Muscle of back (tissue), 11 donors: ENCODE results near the gene KCNG4. TPM values are rescaled to one million over a fixed set of nuclear protein-coding genes. Genes with fewer than 3 reads are reported as not detected.

ENCODE experiments used
- DNase-seq, 3 donors: peaks; one replicate each; pipeline versions ENCODE4 v3.0.0 to v3.0.0-alpha.2; 2013
- polyA plus RNA-seq, 10 donors: library from polyadenylated mRNA; unstranded; fragments of 120-200 nt; gene quantifications; one replicate each; pipeline ENCODE4 v1.2.1, GENCODE V29; 2013; ENCODE audit not compliant: insufficient read length in 10 of 10

The KCNG4 gene
- polyA plus RNA-seq, 10 donors = 0.05 to 0.08 (median 0.05) TPM; not detected in 7

DNA sequence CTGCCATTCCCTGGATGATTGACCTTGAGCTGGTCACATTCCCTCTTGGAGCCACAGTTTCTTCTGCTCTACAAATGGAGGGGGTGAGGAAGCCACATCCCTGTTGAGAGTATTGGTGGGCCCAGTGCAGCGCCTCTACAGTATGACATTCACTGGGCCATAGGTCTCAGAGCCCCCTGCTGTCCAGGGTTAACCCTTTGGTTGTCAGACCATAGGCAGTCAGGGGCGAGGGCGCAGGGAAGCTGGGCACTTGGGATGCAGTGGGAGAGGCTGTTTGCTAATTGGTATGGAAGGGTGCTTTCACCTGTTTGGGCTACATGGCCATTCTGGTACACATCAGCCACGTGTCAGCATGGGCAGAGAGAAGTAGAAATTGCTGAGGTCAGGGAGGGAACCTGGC is 27.6 kb upstream of the KCNG4 start:
- DNase-seq = no peak

DNA sequence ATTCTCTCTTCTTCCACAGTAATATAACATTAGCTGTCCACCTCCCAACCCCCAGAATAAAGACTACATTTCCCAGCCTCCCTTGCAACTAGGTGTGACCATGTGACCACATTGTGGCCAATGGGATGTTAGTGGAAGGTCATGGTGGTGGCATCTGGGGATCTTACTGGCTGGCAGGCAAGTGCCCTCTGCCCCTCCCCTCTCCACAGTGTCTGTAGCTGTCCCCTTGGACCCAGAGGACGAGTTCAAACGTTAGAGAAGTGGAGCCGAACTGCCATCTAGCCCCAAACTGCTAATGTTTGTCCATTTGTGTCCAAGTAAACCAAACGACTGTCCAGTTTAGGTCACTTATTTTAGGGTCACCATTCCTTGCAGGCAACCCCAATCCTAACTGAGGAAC is 26.6 kb upstream of the KCNG4 start:
- DNase-seq = peak in 2 of 3 donors; percentile 11 to 56

DNA sequence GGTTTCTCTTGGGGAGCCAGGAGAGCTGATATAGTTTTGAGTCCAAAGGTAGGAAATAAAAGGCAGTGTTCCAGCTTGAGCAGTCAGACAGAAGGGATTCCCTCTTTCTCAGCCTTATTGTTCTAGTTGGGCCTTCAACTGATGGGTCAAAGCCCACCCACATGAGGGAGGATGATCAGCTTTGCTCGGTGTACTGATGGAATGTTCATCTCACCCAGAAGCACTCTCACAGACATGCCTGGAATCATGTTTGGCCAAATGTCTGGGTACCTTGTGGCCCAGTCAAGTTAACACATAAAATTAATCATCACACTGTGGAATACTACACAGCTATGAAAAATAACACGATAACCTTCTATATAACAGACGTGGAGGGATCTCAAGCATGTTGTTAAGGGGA is 23.1 kb upstream of the KCNG4 start:
- DNase-seq = no peak

DNA sequence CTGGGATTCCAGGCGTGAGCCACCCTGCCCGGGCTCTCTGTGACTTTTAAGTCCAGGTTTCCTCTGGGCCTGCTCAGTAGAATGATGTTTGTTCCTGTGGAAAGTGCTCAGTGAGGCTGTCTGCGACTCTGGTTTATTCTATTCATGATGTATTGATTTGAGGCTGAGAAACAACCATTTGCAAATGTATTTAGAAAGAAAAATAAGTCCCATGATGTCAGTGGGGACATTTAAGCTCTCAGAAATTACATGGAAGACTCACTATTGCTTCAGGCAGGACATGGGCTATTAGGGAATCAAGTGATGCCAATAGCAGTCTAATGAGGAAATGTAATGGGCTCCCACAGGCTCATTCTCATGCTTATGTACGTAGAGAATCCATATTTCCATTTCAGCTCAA is 22.2 kb upstream of the KCNG4 start:
- no peak for DNase-seq

DNA sequence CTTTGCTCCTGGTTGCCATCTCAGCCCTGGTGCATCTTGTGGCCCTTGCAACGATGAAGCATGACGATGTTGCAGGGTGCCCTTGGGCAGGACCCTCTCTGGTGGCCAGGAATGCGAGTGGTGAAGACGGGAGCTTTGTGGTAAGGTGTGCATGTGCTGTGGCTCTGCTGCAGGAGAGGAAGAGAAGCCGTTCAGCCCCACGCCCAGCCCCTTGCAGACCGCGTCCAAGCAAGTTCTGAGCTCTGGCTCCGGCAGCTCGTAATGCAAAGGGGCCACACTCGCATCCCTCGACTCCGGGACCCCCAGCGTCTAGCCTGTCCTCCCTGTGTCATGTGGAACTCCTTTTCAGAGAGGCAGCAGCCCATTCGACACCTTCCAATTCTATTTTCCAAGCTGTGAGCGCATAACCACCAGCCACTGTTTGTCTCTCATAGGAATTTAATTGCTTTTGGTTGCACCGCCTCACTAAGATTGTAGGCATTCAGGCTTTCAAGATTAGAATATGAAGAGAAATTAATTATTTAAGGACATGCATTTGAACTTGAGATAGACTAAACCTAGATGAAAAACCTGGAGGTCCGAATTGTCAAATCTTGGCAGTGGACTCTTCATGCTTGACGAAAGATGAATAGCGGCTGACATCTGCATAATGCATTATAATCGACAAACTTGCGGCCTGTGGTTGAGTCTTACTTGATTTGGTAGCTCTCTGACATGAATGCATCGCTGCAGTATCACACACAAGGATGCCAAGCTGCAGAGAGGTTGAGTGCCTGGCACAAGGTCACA is 21.1 kb upstream of the KCNG4 start:
- no peak for DNase-seq

DNA sequence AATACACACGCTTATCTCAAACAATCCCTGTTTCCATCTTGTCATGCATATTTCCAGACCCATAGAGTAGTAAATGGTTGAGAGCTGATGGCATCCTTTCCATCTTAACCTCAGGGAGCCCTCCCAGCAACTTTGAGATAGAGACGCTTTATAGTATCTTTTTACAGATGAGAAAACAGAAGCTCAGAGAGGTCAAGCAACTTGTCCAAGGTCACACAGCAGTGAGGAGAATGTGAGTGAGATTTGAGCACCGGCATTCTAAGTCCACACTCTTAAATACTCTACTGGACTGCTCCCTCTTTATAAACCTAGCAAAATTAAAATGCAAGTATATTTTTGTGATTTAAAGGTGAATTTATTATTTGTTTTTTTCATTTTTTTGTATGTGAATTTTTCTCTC is 19.9 kb upstream of the KCNG4 start:
- DNase-seq = no peak

DNA sequence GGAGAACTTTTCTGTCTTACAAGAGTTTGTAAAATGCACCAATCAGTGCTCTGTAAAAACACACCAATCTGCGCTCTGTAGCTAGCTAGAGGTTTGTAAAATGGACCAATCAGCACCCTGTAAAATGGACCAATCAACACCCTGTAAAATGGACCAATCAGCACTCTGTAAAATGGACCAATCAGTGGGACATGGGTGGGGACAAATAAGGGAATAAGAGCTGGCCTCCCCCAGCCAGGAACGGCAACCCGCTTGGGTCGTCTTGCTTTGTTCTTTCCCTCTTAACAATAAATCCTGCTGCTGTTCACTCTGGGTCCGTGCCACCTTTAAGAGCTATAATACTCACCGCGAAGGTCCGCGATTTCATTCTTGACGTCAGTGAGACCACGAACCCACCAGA is 18.5 kb upstream of the KCNG4 start:
- DNase-seq = no peak

DNA sequence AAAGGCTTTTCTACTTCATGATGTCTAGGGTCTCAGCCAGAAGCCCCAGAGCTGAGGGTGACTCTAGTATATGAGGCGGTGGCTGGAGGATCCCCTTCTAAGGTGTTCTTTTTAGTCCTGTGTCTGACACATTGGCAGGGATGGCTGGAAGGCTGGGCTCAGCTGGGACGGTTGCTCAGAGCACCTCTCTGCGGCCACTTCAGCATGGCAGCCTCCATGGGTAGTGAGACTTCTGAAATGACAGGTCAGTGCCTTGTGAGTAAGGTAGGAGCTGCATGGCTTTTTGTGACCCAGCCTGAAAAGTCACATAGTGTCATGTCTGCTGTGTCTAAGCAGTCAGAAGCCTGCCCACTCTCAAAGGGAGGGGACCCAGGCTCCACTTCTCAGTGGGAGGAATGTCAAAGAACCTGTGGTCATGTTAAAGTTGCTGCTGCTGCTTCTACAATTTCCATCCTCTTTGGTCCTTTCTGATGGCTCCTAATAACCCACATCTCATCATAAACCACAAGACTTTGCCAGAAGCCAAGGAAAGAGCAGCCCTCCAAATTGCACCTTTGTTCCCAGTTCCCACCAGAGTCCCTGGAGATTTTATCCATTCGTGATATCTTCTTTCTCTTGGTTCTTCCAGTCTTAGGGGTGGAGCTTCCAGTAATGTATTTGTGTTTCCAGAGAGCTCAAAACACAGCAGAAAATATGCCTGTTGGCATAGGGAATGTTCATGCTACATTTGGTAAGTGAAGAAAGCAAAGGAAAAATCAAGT is 15.4 kb upstream of the KCNG4 start:
- no peak for DNase-seq

DNA sequence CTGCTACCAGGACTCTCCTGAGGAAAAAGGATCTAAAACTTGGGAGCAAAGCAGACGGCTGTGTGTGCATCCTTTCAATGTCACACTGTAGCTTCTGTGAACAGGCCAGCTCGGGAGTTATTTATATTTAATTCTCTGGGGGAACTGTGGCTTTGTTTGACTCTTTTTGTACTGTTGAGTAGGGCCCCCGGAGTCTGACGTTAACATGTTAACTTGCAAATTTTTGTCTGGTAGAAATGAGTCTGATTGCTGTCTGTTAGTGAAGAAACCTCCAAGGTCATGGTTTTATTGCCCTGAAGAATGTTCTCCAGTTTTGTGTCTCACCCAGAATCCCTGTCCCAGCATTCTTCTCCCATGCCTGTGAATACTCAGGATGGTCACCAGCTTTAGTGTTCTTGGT is 14.2 kb upstream of the KCNG4 start:
- no peak for DNase-seq

DNA sequence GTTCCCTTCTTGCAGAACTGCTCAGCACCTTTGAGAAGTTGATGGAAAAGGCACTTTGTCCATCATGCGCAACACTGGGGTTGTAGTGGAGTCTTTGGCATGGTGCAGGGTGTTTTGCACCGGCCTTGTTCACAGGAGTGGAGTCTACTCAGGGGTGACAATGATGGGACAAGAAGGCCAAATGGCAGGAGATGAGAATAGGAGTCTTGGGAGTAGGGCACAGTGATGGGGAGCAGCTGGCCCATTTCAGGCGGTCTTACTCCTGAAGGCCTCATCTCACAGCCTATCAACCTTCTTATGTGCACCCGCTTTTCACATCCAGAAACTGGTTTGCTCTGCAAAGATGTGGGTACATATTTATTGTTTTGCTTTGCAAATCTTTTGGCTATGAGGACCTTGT is 13.4 kb upstream of the KCNG4 start:
- DNase-seq = no peak

DNA sequence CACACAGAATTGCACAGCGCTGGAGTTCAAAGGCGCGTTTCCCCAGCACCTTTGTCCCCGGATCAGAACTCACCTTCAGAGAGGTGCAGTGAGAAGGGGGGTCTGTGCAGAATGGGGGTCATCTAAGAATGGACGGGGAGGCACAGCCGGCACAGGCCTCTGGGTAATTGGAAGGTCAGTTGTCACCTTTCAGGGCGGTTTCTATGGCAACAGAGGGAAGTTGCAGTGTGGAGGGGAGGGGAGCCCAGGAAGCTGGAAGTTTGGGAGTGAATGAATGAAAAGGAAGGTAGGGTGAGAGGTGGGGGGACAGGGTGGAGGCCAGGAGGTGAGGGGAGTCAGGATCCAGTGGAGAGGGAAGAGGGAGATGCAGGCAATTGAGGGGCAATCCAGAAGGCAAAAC is 12.4 kb upstream of the KCNG4 start:
- no peak for DNase-seq

DNA sequence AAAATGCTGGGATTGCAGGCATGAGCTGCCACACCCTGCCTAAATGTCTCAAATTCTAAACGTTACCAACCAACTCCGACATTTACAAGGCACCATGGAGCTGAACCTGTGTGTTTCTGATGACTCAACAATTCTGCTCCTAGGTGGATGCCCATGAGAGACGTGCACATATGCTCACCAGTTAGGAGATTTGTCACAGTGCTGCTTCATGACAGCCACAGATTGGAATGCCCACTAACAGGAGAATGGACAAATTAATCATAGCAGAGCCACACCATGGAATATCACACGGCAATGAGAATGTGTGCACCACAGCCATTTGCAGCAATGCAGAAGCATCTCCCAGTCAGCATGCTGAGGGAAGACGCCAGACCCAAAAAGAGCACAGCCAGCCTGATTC is 8.0 kb upstream of the KCNG4 start:
- no peak for DNase-seq

DNA sequence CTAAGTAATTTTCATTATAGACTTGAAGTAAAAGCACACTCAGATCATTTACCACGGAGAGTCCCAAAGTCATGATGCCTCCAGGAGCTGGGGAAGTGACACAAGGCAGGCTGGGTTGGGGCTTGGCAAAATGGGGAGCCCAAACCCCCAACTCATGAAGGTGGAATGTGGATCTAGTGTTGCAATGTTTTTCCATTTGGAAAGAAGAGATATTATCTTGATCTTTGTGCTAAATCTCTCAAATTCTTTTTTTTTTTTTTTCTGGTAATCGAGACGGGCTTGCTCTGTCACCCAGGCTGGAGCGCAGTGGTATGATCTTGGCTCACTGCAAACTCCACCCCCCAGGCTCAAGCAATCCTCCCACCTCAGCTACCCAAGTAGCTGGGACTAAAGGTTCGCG is 7.5 kb upstream of the KCNG4 start:
- DNase-seq = no peak

DNA sequence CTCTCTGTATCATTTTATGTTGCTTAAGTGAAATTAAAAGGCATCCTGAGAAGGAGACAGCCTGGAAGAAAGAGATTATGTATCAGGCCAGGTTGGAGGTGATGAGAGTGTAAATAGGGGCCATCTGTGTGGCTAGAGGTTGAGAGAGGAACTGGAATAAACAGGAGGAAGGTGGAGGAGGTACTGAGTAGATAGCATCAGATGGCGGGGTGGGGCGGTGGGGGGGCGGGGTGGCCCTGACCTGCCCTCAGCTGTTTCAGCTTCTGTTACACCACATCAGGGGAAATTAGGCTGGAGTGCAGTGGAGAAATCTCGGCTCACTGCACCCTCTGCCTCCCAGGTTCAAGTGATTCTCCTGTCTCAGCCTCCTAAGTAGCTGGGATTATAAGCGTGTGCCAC is 6.9 kb upstream of the KCNG4 start:
- DNase-seq = no peak

DNA sequence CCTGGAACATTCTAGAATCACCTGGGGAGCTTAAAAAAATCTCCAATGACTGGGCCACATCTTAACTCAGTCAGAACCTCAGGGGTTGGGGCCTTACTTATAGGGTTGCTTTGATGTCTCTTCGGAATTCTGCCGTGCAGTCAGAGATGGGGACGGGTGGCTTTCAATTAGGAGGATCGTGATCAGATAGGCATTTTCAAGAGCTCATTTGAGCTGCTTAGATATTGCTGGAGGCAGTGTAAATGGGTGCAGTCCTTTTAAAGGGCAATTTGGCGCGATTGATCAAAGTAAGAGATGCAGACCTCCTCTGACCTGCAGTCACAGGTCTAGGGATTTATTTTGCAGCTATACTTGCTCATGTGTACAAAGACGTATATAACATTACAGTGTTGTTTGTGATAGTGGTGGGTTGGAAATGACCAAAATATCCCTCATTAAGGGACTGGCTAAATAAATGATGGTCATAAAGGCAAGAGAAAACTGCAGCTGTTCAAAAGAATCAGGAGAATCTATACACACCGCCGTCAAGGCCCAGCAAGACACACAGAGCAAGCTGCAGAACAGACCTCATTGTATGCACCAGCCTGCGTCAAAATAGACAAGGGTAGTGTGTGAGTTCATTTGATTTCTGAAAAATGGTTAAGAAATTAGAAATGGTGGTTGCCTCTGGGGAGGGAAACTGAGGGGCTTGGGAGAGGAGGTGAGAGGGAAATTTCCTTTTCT is 6.3 kb upstream of the KCNG4 start:
- DNase-seq = no peak

DNA sequence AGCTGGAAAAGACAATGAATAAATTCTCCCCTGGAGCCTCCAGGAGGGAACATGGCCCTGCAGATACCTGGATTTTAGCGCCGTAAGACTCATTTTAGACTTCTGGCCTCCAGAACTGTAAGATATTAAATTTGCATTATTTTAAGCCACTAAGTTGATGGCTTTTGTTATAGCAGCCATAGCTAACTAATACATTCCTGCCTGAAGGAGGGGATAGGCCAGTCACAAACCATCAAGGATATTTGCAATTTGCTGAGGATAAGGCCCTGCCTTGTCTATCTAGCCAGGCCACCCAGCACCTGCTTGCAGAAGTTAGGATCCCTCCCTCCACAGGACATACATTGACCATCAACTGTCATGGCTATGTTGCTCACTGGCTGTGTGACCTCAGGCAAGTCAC is 4.9 kb upstream of the KCNG4 start:
- no peak for DNase-seq

DNA sequence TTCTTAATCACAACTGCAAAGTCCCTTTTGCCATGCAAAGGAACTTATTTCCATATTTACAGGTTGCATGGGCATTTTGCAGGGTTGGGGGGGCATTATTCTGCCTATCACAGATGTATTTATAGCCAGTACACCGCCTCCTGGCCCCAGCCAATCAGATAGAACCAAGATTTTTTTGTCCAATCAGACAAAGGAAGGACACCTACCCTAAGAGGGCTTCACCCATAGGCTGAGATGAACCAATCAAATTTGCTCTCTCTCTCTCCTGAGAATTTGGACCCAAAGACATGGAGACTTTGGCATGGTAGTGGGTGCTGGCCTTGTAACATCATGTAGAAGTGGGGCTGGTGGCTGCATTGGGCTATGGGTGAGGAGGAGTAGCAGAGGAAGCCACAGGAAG is 3.9 kb upstream of the KCNG4 start:
- DNase-seq = no peak

DNA sequence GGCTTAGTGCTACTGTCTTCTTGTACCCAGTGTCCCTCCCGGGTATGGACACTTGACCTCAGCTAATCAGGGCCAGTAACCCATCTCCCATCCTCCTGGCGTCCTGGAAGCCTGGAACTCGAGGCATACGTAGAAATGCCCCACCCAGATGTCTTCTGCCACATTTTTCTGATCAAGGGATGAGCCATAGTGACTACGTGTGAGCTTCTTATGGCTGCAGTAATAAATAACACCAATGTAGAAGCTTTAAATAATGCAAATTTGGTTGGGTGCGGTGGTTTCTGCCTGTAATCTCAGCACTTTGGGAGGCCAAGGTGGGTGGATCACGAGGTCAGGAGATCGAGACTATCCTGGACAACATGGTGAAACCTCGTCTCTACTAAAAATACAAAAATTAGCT is 3.0 kb upstream of the KCNG4 start:
- no peak for DNase-seq

DNA sequence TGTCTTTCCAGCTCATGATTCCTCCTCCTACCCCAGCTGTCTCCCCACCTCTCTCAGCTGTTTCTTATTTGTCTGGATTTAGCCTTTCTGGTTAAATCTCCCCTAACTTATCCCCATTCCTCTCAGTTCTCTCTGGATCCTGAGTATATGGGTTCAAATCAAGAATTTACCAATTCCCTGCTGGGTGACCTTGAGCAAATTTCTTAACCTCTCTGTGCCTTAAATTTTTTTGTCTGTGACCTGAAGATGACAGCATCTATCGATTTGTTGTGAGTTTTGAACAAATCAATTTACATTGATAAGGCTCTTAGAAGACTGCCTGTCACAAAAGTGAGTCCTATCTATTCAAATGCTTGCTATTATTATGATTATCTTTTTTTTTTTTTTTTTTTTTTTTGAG is 2.0 kb upstream of the KCNG4 start:
- DNase-seq = no peak

DNA sequence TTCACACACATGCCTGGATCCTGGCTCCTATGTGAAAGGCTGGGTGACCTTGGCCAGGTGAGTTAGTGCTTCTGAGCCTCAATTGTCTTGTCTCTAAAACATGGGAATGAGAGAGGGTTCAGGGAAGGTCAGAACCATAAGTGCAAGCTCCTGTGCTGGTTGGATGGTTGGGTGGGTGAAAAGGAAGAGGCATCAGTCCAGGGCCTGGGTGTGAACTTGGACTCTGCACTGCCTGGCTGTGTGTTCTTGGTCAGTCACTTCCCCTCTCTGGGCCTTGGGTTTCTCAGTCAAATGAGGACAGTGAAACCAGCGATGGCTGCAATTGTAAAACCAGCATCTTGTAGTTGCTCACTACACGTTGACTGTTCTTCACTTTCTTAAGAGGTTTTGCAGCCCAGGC is 643 bp upstream of the KCNG4 start:
- no peak for DNase-seq

DNA sequence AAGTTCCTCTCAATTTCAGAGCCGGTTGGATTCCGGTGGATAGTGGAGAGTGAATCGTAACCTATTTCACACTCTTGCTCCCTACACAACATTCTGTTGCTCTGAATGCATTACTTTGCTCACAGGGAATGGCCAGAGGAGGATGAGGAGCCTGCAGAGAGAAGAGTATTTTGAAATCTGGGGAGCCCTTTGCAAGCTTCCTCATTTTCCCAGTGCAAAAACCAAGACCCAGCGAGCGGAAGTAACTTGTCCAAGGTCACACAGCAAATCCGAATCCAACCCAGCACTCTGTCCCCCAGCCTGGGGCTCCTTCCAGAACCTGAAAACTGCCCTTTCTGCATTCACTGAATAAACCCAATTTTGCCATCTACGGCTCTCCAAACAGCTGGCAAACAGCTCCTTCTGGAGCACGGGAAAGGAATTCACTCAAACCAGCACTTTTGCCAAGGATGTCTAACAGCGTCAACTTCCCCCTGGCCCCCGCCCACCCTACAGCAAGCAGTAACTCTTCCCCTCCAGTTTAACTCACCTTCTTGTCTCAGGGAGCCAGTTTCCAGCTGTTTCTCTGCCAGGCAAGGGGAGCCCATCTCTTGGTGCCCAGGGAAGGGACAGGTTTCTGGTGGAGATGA is 557 bp downstream of the KCNG4 start:
- DNase-seq = peak in 1 of 3 donors; percentile 36

DNA sequence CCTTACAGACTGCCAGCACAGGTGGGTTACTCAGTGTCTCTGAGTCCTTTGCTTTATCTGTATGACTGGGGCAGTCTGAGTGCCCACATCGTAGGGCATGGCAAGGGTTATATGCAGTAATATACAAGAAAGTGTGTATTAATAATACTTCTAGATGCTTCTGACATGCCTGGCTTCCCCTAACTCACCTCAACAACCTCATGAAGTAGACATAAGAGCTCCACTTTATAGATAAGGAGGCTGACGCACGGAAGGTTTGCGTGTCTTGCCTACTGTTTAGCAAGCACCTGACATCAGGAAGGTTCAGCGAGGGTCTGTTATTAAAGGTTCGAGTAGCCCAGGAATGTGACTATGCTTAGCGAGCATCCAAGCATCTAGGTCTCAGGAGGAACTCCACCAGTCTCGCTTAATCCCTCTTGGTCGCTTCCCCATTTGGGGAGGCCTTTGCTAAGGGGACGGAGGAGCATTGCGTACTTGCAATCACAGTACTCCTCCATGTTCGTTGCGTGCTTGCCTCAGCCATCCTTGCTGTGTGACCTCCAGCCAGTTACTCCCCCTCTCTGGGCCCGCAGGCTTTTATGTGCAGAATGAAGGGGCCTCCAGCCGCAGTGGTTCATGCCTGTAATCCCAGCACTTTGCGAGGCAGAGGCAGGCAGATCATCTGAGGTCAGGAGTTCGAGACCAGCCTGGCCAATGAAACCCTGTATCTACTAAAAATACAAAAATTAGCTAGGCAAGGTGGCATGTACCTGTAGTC is 1.6 kb downstream of the KCNG4 start:
- no peak for DNase-seq
